ENCODE measurements around the gene C19orf25. TPM values are rescaled to one million over a fixed set of nuclear protein-coding genes. Genes with fewer than 3 reads are reported as not detected.

C19orf25 gene
- total RNA-seq, 1 donor from 2014 or later: 19.2 TPM

DNA sequence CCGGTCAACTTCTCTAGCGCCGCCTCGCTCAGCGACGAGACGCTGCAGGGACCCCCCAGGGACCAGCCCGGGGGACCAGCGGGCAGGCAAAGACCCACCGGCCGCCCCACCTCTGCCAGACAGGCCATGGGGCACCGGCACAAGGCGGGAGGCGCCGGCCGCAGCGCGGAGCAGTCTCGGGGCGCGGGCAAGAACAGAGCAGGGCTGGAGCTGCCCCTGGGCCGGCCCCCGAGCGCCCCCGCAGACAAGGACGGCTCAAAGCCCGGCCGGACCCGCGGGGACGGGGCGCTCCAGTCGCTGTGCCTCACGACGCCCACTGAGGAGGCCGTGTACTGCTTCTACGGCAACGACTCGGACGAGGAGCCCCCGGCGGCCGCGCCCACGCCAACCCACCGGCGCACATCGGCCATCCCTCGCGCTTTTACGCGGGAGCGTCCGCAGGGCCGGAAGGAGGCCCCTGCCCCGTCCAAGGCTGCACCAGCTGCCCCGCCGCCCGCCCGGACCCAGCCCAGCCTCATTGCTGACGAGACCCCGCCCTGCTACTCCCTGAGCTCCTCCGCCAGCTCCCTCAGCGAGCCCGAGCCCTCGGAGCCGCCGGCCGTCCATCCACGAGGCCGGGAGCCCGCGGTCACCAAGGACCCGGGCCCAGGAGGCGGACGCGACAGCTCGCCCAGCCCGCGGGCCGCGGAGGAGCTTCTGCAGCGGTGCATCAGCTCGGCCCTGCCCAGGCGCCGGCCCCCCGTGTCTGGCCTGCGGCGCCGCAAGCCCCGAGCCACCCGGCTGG lies 11.3 kb downstream of the C19orf25 start:
- ATAC-seq (no peak), DNase-seq (ENCODE audit: low spot score) (no peak)

DNA sequence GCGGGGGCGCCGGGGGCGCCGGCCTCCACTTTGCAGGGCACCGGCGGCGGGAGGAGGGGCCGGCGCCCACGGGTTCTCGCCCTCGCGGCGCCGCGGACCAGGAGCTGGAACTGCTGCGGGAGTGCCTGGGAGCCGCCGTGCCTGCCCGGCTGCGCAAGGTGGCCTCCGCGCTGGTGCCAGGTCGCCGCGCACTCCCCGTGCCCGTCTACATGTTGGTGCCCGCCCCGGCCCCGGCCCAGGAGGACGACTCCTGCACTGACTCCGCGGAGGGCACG lies 11.9 kb downstream of the C19orf25 start:
- ATAC-seq (no peak), DNase-seq (ENCODE audit: low spot score) (no peak)

DNA sequence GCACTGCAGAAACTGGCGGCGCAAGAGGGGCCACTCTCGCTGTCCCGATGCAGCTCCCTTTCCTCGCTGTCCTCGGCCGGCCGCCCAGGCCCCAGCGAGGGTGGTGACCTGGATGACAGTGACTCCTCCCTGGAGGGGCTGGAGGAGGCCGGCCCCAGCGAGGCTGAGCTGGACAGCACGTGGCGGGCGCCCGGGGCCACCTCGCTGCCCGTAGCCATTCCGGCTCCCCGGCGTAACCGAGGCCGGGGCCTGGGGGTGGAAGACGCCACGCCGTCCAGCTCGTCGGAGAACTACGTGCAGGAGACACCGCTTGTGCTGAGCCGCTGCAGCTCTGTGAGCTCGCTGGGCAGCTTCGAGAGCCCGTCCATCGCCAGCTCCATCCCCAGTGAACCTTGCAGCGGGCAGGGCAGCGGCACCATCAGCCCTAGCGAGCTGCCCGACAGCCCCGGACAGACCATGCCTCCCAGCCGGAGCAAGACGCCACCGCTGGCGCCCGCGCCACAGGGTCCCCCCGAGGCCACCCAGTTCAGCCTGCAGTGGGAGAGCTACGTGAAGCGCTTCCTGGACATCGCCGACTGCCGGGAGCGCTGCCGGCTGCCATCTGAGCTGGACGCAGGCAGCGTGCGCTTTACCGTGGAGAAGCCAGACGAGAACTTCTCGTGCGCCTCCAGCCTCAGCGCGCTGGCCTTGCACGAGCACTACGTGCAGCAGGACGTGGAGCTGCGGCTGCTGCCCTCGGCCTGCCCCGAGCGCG lies 12.4 kb downstream of the C19orf25 start:
- DNase-seq (ENCODE audit: low spot score): no peak
- ATAC-seq: no peak

DNA sequence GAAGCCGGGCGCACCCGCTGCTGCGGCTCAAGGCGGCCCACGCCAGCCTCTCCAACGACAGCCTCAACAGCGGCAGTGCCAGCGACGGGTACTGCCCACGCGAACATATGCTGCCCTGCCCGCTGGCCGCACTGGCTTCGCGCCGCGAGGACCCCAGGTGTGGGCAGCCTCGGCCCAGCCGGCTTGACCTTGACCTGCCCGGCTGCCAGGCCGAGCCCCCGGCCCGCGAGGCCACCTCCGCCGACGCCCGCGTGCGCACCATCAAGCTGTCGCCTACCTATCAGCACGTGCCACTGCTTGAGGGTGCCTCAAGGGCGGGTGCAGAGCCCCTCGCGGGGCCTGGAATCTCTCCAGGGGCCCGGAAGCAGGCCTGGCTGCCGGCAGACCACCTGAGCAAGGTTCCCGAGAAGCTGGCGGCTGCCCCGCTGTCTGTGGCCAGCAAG lies 13.0 kb downstream of the C19orf25 start:
- ATAC-seq (no peak), DNase-seq (ENCODE audit: low spot score) (peak; percentile 44)

DNA sequence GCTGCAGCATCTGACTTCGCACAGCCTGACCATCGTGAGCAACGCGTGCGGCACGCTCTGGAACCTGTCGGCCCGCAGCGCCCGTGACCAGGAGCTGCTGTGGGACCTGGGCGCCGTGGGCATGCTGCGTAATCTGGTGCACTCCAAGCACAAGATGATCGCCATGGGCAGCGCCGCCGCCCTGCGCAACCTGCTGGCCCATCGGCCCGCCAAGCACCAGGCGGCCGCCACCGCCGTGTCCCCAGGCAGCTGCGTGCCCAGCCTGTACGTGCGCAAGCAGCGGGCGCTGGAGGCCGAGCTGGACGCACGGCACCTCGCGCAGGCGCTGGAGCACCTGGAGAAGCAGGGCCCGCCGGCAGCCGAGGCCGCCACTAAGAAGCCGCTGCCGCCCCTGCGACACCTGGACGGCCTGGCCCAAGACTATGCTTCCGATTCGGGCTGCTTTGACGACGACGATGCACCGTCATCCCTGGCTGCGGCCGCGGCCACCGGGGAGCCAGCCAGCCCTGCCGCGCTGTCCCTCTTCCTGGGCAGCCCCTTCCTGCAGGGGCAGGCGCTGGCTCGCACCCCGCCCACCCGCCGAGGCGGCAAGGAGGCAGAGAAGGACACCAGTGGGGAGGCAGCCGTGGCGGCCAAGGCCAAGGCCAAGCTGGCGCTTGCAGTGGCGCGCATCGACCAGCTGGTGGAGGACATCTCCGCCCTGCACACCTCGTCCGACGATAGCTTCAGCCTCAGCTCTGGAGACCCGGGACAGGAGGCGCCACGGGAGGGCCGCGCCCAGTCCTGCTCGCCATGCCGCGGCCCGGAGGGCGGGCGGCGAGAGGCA lies 13.6 kb downstream of the C19orf25 start:
- ATAC-seq (peak; percentile 56), DNase-seq (ENCODE audit: low spot score) (peak; percentile 50)

- no peak for DNase-seq (ENCODE audit: low spot score)
- no peak for ATAC-seq
Observed at GRCh38 chr19:1461862-1462261, 17.2 kb downstream of the C19orf25 start.

DNA sequence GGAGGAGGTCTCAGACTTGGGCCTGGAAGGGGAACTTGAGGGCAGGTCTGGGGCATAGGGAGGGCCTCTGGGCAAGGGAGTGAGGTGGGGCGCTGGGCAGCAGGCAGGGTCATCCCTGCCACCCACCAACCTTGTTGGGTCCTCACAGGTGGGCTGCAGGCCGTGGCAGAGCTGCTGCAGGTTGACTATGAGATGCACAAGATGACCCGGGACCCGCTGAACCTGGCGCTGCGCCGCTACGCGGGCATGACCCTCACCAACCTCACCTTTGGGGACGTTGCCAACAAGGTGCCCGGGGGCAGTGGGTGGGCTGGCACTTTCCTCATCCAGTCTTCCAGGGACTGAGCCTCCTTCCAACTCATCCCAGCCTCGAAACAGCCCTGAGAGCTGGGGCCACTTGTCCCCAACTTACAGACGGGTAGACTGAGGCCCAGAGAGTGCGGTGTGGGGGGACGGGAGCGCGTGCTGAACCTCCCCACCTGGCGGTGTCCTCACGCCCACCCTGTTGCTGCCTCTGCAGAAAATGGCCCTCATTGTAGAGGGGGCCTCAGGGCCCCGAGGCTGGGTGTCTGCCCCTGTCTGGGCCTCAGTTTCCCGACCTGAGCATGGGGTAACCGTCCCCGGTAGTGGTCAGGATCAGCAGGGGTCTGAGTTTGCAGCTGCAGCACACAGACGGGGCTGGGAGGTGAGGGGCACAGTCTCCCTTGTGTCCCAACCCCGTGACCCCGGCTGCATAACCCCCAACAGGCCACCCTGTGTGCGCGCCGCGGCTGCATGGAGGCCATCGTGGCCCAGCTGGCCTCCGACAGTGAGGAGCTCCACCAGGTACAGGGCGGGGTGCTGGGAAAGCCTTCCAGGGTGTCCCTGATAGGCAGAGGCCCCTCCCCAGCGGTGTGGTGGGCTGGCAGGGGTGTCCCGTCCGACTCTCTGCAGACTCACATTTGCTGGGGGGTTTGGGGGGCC lies 18.7 kb downstream of the C19orf25 start:
- ATAC-seq (no peak), DNase-seq (ENCODE audit: low spot score) (no peak)

DNA sequence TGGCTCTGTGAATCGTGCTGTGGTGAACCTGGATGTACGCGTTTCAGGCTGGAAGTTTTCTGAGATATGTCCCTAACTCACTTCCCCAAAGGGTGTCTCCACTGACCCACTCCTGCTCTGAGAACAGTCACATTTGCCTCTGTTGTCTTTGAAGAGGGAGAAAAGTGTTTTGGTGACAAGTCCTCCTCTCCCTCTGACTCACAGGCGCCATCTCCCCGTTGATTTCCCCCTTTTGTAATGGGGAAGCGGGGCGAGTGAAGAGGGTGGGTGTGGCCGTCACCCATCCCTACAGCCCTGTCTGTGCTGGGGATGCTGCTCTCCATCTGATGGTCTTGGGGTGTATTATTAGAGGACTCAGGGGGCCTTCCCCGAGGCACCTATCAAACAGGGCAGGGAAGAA lies 19.5 kb downstream of the C19orf25 start:
- ATAC-seq (no peak), DNase-seq (ENCODE audit: low spot score) (no peak)

DNA sequence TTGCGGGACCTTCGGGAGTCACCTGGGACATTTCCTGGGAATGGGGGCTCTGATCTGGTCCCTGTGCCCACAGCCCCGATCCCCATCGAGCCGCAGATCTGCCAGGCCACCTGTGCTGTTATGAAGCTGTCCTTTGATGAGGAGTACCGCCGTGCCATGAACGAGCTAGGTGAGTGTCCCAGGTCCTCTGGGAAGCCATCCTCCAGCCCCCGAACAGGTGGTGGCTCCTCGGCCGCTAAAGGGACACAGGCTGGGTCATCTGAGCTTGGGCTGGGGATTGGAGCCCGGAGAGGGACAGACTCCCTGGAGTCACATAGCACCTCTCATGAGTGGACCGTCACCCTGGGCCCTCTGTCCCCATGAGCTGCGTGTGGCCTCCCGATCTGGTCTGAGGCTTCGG lies 21.1 kb downstream of the C19orf25 start:
- no peak for ATAC-seq
- no peak for DNase-seq (ENCODE audit: low spot score)

DNA sequence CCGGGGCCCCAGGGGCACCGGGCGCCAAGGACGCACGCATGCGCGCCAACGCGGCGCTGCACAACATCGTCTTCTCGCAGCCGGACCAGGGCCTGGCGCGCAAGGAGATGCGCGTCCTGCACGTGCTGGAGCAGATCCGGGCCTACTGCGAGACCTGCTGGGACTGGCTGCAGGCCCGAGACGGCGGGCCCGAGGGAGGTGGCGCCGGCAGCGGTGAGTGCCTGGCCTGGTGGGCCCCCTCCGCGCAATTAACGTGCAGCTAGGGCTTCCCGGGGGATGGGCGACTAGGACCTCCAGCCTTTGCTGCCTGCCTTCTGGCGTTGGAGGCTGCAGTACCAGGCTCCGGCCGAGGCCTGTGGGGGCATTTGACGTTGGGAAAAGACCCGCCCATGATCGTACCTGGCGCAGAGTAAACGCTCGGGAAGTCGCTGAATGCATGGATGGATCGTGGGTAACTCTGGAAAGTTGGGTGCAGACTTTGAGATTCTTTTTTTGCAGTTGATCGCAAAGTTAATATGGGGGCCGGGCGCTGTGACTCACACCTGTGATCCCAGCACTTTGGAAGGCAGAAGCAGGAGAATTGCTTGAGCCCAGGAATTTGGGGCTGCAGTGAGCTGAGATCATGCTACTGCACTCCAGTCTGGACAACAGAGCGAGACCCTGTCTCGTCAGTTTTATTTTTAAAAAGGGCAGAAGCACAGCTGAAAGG lies 21.8 kb downstream of the C19orf25 start:
- ATAC-seq: peak; percentile 7
- DNase-seq (ENCODE audit: low spot score): no peak

DNA sequence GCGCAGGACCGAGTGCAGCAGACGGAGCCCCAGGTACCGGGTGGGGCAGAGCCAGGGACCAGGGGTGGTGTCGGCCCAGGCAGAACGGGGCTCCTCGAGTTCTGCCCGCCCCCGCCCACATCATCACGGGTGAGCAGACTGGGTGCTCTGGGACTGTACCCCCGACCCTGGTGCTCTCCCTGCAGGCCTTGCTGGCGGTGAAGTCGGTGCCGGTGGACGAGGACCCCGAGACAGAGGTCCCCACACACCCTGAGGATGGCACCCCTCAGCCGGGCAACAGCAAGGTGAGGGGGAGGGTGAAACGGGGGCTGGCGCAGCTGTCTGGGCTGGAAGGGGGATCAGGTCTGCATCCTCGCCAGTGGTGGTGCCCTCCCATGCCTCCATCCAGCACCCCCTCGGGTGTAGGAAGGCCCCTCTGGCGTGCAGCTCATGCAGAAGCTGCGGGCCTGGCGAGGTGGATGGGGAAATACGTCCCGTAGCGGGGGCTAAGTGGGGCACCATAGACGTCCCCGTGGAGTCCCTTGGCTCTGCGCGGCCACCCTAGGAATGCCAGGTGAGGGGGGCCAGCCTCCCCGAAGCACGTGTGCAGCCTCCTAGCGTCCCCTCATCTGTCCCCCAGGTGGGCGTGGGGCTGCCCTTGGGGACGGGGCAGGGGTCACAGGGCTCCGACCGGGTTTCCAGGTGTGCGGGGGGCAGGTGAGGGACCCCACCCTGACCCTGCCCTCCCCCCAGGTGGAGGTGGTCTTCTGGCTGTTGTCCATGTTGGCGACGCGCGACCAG lies 22.7 kb downstream of the C19orf25 start:
- ATAC-seq (no peak), DNase-seq (ENCODE audit: low spot score) (no peak)

DNA sequence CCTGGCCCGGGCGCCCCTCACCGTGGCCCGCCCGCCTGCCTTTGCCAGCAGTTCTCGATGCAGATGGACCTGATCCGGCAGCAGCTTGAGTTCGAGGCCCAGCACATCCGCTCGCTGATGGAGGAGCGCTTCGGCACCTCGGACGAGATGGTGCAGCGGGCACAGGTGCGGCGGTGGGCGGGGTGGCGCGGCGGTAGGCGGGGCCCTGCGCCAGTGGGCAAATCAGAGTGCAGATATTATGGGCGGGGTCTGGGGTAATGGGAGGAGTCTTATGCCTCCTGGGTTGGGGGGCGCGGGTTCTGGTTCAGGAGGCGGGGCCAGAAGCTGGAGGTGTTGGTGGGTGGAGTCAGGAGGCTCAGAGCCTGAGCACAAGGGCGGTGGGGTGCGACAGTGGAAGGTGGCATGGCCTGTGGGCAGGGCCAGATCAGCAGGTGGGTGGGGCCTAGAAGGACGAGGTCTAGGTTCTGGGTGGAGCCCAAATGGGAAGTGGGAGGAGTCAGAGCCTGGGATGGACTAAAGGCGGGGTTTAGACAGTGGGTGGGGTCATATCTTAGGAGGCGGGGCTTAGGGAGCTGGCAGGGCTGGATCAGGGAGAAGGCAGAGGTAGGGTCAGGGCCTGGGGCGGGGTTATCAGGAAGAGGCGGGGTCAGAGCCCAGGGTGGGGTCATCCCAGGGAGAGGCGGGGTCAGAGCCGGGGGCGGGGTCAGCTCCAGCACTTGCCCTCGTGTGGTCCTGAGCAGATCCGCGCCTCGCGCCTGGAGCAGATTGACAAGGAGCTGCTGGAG lies 23.5 kb downstream of the C19orf25 start:
- peak; percentile 57 for ATAC-seq
- DNase-seq (ENCODE audit: low spot score): no peak

DNA sequence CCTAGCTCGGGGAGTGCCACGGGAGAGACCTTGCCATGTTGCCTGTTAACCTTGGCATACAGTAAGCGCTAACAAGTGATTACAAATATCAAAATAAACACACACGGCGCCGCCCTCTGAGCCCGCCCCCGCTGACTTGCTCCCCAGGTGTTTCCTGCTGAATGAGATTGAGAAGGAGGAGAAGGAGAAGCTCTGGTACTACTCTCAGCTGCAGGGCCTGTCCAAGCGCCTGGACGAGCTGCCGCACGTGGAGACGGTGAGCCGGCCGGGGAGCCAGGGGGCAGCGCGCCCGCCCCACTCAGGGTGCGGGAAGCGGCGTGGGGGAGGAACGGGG lies 24.0 kb downstream of the C19orf25 start:
- ATAC-seq: no peak
- DNase-seq (ENCODE audit: low spot score): no peak

GRCh38 chr19:1453525-1454364 lies 25.3 kb downstream of the C19orf25 start:
- DNase-seq (ENCODE audit: low spot score): no peak
- ATAC-seq: peak; percentile 34

- ATAC-seq (no peak), DNase-seq (ENCODE audit: low spot score) (no peak)
Observed at GRCh38 chr19:1452802-1453524, 26.1 kb downstream of the C19orf25 start.

GRCh38 chr19:1451916-1452801 lies 26.9 kb downstream of the C19orf25 start:
- ATAC-seq (no peak), DNase-seq (ENCODE audit: low spot score) (no peak)

All from left lobe of liver (tissue), 2 donors.